Hematopoietic multipotent progenitor cell (in vitro differentiated cells): ENCODE results near the gene RAB4B. TPM values are rescaled to one million over a fixed set of nuclear protein-coding genes. Genes with fewer than 3 reads are reported as not detected.
"Not testable (repeated sequence)": the region's sequence is repeated elsewhere in the genome, so short reads cannot be mapped to it uniquely, and the experiment has no call there.

Source experiments
- DNase-seq, 3 donors: peaks; one replicate each; pipeline ENCODE4 v3.0.0-alpha.2; 2011 to 2015; ENCODE audit warnings: low read depth in 2 of 3, low spot score in 2 of 3
- total RNA-seq: library from RNA; depleted of rRNA; stranded (reverse); fragments of >200 nt; gene quantifications from one replicate; pipeline ENCODE4 v1.2.3, GENCODE V29; 2012

The RAB4B gene
- total RNA-seq, 1 donor, result 28.8 TPM

DNA sequence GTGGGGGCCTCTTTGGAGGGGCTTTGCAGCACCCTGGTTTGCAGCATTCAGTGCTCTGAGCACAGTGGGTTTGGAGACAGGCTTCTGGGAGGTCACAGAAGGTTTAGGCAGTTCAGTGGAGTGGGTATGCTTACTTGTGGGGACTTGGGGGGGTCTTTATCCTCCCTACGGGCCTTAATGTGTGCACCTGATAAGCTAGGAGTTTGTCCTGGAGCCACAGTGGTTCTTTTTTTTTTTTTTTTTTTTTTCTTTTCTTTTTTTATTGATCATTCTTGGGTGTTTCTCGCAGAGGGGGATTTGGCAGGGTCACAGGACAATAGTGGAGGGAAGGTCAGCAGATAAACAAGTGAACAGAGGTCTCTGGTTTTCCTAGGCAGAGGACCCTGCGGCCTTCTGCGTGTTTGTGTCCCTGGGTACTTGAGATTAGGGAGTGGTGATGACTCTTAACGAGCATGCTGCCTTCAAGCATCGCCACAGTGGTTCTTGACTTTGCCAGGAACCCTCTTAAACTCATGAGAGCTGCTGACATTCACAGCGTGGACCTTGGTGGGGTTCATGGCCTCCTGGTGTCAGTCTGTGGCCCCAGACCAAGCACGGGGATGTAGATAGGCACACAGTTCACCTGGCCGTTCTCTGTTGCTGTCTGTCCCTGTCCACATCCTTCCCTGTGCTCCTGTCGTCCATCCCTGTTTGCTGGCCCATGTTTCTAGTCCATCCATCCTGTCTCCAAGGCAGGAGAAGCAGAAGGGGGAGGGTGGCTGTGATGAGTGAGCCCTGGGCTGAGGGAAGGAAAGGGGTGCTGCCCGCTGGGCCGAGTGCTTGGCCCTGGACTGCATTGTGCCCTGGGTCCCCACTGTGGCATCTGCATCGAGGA, 23.6 kb downstream of the RAB4B start:
- DNase-seq, result no peak

DNA sequence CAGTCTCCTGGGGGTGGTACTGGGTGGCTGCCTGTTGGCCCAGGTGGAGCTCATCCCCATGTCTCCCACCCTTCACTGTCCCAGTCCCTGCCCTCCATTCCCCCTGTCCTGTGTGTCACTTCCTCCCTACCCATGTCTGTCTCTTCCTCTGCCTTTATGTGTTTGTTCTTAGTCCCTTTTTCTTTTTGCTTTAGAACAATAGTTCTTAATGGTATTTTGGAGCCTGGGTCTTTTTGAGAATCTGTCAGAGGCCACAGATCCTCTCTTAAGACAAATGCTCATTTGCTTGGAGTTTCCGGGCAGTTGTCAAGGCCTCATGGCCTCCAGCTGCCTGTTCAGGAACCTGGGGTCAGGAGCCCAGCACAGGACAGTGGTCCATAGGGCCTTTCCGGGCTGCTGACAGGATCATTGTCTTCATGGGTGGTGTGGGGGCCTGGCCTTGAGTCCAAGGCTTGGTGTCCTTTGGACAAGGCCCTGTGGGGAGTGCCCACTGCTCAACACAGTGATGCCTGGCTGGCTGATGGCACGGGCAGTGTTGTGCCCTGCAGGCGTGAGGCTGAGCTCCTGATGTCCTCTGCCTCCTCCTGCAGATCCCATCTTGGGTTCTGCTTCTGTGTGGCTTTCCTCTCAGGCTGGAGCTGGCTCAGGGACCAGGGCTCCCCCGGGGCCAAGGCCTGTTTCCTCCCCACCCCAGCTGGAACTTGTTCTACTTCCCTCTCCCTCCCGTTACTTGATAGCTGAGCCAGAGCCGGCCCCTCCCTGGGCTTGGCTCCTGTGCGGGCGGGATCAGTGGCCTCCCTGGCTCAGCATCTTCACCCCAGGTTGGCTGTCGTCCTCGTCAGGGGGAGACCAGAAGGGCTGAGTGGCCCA, 24.5 kb downstream of the RAB4B start:
- DNase-seq, result no peak

DNA sequence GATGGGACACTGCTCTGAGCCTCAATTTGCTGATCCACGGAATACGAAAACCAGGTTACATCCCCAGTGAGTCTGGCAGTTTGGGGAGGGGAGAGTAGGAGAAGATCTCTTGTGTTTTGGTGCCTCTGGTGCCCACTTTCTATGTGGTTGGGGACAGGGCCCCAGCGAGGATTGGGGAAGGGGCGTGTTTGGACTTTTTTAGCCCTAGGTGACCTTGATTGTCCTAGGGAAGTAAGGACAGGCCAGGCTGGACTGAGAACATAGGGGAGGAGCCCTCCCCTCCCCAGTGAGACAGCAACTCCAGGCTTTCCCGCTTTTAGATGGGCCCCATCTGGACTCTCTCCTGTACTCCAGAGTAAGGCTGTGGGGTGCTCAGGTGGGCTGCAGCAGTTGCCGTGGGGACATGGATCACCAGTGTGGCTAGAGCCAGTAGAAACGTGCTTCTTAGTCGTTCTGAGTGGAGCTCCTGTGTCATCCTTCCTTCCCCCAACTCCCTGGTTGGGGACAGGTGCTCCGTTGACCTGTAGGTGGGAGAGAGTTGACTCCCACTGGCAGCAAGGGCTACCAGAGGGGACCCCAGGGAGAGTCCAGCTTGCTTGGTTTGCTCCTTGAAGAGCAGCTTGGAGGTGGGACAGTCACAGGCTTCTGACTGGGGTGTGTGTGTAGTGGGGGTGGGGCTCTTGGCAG, 25.3 kb downstream of the RAB4B start:
- DNase-seq, result no peak

DNA sequence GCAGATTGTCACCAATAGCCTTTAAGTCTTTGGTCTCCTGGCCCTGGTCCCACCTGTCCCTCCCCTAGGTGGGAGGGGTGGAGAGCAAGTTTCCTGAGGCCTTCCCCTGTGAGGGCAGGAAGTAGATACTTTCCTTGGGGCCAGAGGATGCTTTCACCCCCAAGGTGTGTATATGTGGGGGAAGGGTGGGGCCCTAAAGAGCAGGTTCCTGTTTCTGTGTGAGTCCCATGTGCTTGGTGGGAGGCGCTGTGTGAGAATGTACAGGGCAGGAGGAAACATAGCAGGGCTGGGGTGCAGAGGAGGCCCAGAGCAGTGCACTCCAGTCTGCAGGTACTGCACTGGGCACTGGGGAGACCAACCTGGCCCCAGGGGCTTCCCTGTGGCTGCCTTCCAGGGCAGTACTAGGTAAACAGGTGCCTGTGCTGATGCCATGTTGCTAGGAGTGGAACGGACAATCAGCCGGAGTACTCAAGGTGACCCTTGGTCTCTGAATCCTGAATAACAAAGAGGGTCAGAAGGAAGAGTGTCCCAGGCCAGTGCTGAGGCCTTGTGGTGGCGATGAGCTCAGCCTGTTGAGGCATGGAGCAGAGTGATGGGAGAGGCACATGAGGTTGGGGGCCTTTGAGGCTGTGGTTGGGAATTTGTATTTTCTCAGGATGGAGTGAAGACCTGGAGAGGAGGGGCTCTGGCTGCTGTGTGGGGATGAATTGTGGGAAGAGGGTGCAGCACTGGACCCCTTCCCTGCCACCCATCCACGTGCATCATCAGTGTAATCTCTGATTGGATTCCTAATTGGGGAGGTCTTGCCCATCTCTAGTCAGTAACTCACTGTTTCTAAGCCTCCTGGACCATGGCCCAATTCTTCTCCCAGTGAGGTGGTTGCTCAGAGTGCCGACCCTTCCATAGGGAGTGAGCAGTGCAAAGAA, 26.1 kb downstream of the RAB4B start:
- DNase-seq, result peak in 2 of 3 donors; percentile 57 to 64

DNA sequence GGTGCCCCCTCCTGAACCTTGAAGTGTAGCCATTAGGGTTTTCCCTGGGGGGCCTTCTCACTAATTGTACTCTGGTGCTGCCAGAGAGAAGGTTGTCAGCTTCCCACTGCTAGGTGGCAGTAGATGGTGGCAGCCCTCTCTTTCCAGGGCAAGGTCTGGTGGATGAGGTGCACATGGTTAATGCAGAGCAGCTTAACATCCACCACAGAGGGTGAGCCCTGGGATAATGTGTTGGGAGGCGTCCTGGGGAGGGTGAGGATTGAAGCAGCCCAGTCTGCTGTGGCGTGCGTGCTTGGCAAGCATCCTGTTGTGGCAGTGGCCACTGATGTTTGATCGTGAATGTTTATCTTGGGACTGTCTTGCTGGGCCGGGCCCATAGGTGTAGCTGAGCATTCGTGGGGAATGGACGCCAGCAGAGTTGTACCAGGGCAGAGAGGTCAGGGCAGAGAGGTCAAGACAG, 26.8 kb downstream of the RAB4B start:
- no peak for DNase-seq

DNA sequence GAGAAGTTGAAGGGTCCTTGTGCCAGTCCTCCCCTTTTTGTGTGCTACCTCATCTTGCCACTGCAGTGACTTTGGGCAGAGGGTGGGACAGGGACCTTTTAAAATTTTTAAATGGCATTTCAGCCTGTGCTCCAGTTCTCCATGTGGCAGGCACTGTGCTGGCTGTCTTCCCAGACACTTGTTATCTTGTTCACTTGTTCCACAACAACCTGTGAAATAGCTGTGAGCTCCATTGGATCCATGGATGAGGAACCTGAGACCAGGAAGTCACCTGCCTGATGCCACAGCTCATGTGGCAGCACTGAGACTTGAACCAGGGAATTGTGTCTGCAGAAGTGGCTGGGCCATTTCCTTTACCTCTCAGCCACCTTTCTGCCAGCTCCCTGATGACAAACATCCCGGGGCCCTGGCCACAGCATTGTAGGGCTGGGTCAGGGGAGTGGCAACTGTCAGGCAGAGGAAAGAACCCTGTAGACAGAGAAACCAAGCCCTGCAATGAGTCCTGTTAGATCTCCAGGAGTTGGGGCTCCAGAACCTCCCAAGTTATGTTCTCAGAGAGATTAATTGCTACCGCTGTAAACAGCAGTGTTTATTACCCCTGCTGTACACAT, 27.3 kb downstream of the RAB4B start:
- no peak for DNase-seq

DNA sequence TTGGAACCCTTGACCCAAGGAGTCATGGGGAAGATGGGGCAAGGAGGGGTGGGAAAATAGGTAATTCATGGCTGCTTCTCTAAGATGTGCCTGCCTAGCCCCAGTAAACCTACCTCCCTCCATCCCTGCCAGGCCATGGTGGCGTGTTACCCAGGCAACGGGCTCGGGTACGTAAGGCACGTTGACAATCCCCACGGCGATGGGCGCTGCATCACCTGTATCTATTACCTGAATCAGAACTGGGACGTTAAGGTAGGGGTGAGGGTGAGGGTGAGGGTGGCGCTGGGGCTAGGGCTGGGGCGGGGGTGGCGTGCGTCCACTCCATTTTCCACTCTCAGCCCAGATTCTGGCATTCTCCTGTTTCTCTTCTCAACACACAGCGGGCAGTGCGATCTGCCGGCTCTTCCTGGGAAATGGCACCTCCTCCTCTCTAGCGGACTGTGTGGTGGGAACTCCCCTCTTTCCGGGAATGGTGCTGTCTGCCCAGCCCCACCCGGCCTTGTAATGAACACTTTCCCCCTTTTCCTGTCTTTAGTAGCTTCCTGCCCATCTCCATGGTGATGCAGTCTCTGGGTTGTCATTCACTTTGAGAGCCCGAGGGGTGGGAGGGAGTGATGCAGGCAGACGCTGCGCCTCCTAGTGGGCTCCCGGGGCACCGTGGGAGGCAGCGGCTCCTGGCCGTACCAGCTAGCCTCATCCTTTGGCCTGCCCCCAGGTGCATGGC, 28.5 kb downstream of the RAB4B start:
- DNase-seq, result peak; percentile 58 to 80 (median 78)

DNA sequence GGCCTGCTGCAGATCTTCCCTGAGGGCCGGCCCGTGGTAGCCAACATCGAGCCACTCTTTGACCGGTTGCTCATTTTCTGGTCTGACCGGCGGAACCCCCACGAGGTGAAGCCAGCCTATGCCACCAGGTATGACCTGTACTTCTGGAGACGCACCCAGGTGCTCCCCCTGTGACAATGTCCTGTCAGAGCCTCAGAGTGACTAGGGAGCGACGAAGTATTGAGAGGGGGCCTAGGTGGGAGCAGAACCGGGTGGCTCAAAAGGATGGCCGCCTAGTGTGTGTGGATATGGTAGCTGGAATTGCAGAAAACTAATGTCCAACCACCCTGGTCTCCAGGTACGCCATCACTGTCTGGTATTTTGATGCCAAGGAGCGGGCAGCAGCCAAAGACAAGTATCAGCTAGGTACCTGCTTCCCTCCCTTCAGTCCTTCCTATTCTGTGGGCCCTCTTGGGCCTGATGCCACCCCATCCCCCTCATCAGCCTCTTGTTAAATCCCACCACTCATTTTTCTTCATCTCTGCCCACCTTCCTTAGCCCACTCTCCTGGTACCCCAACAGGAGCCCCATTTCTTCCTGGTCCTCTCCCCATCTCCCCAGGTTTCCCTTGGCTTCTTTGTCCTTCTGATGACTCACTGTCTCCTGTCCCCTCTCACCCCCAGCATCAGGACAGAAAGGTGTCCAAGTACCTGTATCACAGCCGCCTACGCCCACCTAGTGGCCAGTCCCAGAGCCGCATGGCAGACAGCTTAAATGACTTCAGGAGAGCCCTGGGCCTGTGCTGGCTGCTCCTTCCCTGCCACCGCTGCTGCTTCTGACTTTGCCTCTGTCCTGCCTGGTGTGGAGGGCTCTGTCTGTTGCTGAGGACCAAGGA, 29.3 kb downstream of the RAB4B start:
- DNase-seq, result no peak

DNA sequence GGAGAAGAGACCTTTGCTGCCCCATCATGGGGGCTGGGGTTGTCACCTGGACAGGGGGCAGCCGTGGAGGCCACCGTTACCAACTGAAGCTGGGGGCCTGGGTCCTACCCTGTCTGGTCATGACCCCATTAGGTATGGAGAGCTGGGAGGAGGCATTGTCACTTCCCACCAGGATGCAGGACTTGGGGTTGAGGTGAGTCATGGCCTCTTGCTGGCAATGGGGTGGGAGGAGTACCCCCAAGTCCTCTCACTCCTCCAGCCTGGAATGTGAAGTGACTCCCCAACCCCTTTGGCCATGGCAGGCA, 29.9 kb downstream of the RAB4B start:
- DNase-seq, result no peak

DNA sequence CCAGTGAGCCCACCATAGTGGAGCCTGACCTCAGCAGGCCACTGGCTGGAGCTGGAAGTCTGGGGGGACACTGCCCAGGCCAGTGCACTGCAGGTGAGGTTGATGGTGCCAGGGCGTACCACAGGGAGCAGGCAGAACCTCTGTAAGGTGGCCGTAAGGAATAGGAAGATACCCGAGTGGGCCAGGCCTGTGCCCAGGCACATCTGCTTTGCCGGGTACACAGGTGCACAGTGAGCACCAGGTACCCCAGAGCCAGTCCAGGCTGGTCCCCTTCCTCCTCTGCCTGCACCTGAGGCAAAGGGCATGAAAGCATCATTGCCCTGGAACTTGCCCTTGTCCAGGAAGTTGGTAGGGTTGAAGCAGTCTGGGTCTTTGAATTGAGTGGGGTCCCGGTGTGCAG, 30.4 kb downstream of the RAB4B start:
- no peak for DNase-seq

DNA sequence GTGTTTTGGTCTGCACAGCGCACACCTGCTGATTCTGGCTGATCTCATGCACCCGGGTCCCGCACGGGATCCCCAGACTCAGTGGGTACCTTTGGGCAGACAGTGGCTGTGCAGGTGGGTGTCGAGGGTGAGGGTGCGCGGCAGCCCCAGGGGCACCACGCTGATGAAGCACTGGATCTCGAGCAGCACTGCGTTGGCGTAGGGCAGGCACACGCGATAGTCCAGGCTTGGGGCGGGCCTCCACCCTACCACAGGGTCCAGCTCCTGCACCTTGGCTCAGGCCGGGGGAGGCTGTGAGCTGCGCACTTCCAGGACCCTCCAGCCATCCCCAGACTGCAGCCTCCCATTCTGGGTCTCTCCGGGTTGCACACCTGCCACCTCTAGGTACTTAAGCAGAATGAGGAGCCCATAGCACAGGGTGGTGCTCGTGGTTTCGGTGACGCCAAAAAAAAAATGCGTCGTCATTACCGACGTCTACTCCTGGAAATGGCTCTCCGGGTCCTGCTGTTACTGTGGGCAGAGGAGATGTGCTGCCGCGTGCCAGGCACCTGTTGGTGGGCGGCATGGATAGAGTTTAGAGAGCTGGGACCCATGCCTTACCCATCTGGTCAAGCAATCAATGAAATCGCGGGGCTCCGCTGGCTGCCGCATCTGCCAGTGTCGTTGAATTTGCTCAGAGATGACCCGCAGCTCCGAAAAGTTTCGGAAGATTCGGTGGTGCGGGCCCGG, 31.5 kb downstream of the RAB4B start:
- DNase-seq, result no peak

DNA sequence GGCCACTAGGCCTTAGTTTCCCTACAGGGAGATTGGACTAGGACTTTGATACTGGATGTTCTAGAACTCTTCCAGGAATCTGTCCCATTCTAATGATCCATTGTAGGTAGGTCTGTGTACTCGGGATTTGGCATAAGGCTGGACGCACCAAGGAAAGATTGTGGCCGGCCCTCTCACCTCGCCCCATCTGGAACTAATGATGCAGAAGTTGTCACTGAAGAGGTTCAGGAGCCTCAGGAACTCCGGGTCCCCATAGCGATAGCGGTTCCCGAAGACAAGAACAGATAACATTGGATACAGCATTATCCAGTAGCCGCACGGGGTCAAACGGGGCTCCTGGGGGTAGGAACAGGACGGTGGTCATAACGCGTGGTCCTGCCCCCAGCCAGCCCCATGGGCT, 32.1 kb downstream of the RAB4B start:
- DNase-seq, result no peak

DNA sequence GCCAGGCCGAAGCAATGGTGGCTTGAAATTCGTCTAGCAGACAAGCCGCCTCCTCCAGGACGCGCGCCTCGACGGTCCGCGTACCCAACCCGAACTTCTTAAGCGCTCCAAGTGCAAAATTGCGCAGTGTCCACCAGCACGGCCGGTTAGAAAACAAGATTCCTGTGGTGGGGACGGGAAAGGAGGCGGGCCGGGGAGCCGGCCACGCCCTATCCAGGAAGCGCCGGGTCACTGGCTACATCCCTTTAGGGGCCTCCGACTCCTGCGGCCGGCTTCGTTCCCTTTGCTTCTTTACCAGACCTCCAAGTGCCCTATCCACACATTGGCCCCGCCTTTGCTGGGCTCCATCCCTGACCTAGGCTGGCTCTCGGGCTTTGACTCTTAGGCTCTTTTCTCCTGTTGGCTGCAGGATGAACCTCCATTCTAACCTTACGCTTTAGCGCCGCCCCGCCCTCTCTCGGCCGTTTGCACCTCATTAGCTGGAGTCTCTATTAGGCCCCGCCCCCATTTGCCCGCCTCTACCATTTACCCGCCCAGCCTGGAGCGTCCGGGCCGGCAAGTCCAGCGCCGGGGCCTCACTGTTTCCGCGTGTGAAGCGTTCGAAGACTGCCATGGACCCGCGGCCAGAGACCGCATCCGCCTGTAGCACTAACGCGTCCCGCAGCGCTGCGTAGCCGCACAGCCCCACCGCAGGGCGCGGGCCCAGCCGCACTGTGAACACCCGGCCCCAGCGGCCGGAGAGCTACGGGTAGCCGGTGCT, 32.8 kb downstream of the RAB4B start:
- DNase-seq, result peak in 1 of 3 donors; percentile 24

DNA sequence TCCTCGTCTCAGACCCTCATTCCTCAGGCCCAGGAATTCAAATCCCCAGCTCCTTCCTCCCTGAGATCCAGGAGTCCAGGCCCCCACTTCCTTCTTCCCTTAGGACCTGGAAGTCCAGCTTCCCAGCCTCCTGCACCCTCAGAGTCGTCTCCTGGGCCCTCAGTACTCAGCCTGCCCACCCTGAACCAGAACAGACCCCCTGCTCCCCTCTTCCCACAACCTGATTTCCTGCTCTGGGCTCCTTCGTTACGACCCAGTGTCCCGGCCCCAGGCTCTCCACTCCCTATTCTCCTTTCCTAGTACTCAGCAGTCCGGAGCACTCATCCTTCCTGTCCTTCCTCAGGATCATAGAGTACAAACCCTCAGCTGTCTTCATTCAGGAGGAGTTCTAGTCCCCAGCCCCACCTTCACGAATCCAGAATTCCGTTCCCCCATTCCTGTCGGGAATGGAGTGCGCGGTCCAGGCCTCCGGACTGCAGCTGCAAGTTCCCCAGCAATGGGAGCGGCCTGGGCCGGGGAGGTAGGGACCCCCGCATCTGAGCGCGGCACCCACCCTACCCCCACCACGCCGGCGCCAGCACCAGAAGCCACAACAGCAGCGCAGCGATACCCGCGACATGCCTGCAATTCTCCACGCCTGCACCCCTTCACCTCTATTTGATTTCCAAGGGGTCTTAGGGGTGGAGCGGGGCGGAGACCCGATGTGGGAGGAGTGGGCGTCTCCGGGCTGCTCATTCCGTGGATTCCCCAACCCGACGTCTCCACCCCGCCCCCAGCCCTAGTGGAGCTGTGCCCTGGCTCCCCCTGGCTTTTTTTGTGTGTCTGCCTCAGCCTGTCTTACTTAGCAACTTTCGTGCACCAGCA, 33.7 kb downstream of the RAB4B start:
- peak in 2 of 3 donors; percentile 45 to 55 for DNase-seq

DNA sequence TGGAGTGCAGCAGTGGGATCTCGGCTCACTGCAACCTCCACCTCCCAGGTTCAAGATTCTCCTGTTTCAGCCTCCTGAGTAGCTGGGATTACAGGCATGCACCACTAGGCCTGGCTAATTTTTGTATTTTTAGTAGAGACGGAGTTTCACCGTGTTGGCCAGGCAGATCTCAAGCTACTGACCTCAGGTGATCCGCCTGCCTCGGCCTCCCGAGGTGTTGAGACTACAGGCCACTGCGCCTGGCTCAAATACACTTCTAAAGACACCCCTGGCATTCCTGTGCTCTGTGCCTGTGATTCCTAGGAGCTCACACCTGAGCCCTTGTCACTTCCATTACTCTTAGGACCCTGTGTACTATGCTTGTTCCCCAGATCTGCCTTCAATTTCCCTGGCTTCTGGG, 34.5 kb downstream of the RAB4B start:
- DNase-seq, result not testable (repeated sequence)

DNA sequence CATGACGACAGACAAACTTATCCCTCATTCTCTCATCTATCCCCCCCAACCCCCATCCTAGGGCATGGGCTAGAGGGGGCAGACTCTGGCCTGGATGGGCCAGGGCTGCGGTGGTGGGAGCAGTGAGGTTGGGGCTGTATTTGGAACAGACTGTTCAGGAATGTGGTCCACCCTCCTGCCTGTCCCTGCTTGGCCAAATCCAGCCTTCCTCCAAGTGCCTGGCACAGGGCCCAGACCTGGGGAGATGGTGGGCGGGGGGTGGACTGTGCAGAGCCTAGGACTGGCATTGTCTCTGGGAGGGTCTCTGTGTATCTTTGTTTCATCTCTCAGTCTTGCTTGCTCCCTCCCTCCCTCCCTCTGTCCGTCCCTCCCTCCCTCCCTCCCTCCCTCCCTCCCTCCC, 35.1 kb downstream of the RAB4B start:
- no peak for DNase-seq
